AG04449 (cell line): ENCODE measurements around the gene PNPLA5.

ENCODE experiments used
- CTCF ChIA-PET: fragments of 350-600 bp; formaldehyde crosslinking; extraction: SDS; loops from one replicate; lab custom pipeline; 2021; ENCODE audit warnings: antibody characterized with exemption; lab: Yijun Ruan, JAX
- POLR2A ChIA-PET: fragments of 400-600, 350-600 bp; formaldehyde crosslinking; extraction: SDS; loops from one replicate; lab custom pipeline; 2020; ENCODE audit warnings: antibody characterized with exemption, inconsistent platforms; lab: Yijun Ruan, JAX
- DNase-seq: peaks from one replicate; pipeline ENCODE4 v3.0.0-alpha.2; 2010; ENCODE audit warnings: low read depth, low spot score
- H3K4me3 ChIP-seq: 2 replicates; pipeline ENCODE4 v1.5.1; 2011; ENCODE audit warnings: low read depth, mild to moderate bottlenecking, control low read depth, low read length
- CTCF ChIP-seq: IDR thresholded peaks from one replicate; pipeline ENCODE4 v1.5.1; 2011; ENCODE audit warnings: mild to moderate bottlenecking, moderate library complexity, low read length, control low read depth, inconsistent platforms; ENCODE audit not compliant: insufficient read depth; ENCODE audit errors: missing control alignments

The PNPLA5 gene

GRCh38 chr22:43885319-43885671 lies 6.5 kb downstream of the PNPLA5 start:
- ChIA-PET CTCF (interaction anchor here (0.7 to 9.1 kb wide), 34 partner anchors 9 to 742 kb away, joined by 3 to 58 read pairs (median 4); partner anchors contain the start of genes EFCAB6, SAMM50 and SULT4A1), POLR2A (no interaction called here)
- H3K4me3 ChIP-seq = no peak overlapping the region
- TF ChIP-seq CTCF = no peak
- no peak for DNase-seq

- CTCF ChIA-PET = interaction anchor here (0.7 to 9.1 kb wide), 36 partner anchors 9 to 742 kb away, joined by 3 to 58 read pairs (median 4); partner anchors contain the start of genes EFCAB6, SAMM50 and SULT4A1
- peak; percentile 90 for TF ChIP-seq CTCF
- H3K4me3 ChIP-seq = no peak overlapping the region
- no peak for DNase-seq
- POLR2A ChIA-PET = no interaction called here
These were observed 7.1 kb downstream of the PNPLA5 start for GRCh38 chr22:43884600-43885318.

GRCh38 chr22:43883719-43884415 lies 7.9 kb downstream of the PNPLA5 start:
- H3K4me3 ChIP-seq = no peak overlapping the region
- ChIA-PET POLR2A (no interaction called here), CTCF (interaction anchor here (0.8 to 9.1 kb wide), 21 partner anchors 8 to 743 kb away, joined by 3 to 58 read pairs (median 4); no protein-coding TSS in a partner anchor)
- DNase-seq = no peak
- TF ChIP-seq CTCF = no peak

- TF ChIP-seq CTCF = peak; percentile 50
- ChIA-PET POLR2A (no interaction called here), CTCF (interaction anchor here (0.8 to 4.9 kb wide), 10 partner anchors 12 to 743 kb away, joined by 3 to 48 read pairs (median 4); no protein-coding TSS in a partner anchor)
- no peak overlapping the region for H3K4me3 ChIP-seq
- no peak for DNase-seq
These were observed 8.7 kb downstream of the PNPLA5 start for GRCh38 chr22:43883012-43883661.

- POLR2A ChIA-PET = no interaction called here
- H3K4me3 ChIP-seq = no peak overlapping the region
- DNase-seq = no peak
- CTCF ChIA-PET = interaction anchor here (1.1 to 4.9 kb wide), 7 partner anchors 13 to 744 kb away, joined by 3 to 48 read pairs (median 10); no protein-coding TSS in a partner anchor
- no peak for TF ChIP-seq CTCF
These were observed 9.6 kb downstream of the PNPLA5 start for GRCh38 chr22:43882122-43882767.
